ENCODE data around the gene APIP. TPM values are rescaled to one million over a fixed set of nuclear protein-coding genes. Genes with fewer than 3 reads are reported as not detected.
A peak's percentile ranks its signal among the peaks of the same experiment; 100 is the strongest.

APIP gene
- total and polyA plus RNA-seq, 2 experiments from 2014 or later, result 22.5 to 25.2 TPM

GRCh38 chr11:34870548-34871196 is 45.5 kb downstream of the APIP start:
- H2AFZ ChIP-seq, result no peak overlapping the region
- no peaks in the 10 kb centered on the region for H3K9me3 ChIP-seq (ENCODE audit: low read depth)
- no peak overlapping the region for H3K4me2 ChIP-seq (ENCODE audit: unreplicated experiment)
- no peaks in the 10 kb centered on the region; the same call in 1 of the 2 replicates for H3K4me1 ChIP-seq (ENCODE audit: insufficient read depth)
- H3F3A ChIP-seq (ENCODE audit: insufficient read depth), result no peaks in the 10 kb centered on the region
- H3K4me3 ChIP-seq, result no peak overlapping the region
- TF ChIP-seq EZH2 (IDR thresholded peaks at IDR 0.05; ENCODE audit: insufficient read depth, poor library complexity, severe bottlenecking) (no peak), EZH2phosphoT487 (IDR thresholded peaks at IDR 0.05; ENCODE audit: insufficient read depth, low read depth) (no peak)
- no peaks in the 10 kb centered on the region for H3K36me3 ChIP-seq (ENCODE audit: low read depth)
- H3K9ac ChIP-seq, result no peak overlapping the region
- H3K27me3 ChIP-seq (replicated peaks; ENCODE audit: insufficient read depth), result no peaks in the 10 kb centered on the region
- H3K79me2 ChIP-seq (ENCODE audit: insufficient read depth), result no peaks in the 10 kb centered on the region
- WGBS, 2 experiments (ENCODE audit: low coverage in 1 of 2, low lambda C conversion rate in 2 of 2, missing lambda C conversion rate in 2 of 2), result 75 to 76% methylated on average over 5 of the region's 5 CpGs
- H4K20me1 ChIP-seq (ENCODE audit: insufficient read depth), result no peaks in the 10 kb centered on the region
- H3K9me2 ChIP-seq (ENCODE audit: insufficient read depth), result no peaks in the 10 kb centered on the region
- DNase-seq, result no peak
- in situ Hi-C loops (cut with MboI), result no loop called here
- H3K27ac ChIP-seq, result no peak overlapping the region

DNA sequence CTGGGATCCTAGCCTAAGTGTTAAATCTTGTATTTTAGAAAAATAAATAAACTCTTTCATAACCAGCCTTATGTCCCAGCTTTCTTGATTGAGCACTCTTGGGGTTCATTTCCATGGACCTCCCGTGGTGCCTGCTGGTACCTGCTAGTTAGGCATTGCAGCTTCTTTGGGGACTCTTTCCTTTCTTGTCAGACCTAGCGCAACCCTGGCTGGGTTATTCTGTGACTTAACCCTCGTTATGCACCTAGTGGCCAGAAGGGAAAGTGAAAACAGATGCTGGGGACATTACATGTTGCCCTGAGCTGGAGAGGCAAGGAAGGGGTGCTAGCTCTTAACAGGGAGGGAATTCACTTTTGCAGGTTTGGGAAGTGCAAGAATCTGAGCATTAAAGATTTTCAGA is 46.8 kb downstream of the APIP start:
- H3K4me3 ChIP-seq, result no peak overlapping the region
- in situ Hi-C loops (cut with MboI), result no loop called here
- 73 to 86% methylated on average over 3 of the region's 3 CpGs for WGBS, 2 experiments (ENCODE audit: low coverage in 1 of 2, low lambda C conversion rate in 2 of 2, missing lambda C conversion rate in 2 of 2)

GRCh38 chr11:34866375-34866774 is 49.8 kb downstream of the APIP start:
- TF ChIP-seq EZH2phosphoT487 (IDR thresholded peaks at IDR 0.05; ENCODE audit: insufficient read depth, low read depth) (no peak), EZH2 (IDR thresholded peaks at IDR 0.05; ENCODE audit: insufficient read depth, poor library complexity, severe bottlenecking) (no peak)
- peak; percentile 68 for DNase-seq
- 16 to 29% methylated on average over 2 of the region's 2 CpGs for WGBS, 2 experiments (ENCODE audit: low coverage in 1 of 2, low lambda C conversion rate in 2 of 2, missing lambda C conversion rate in 2 of 2)
- Histone ChIP-seq H3K9me3 (ENCODE audit: low read depth) (no peaks in the 10 kb centered on the region), H3K9ac (no peak overlapping the region), H3K27me3 (replicated peaks; ENCODE audit: insufficient read depth) (no peaks in the 10 kb centered on the region), H3K4me1 (ENCODE audit: insufficient read depth) (no peaks in the 10 kb centered on the region; the same call in 1 of the 2 replicates), H4K20me1 (ENCODE audit: insufficient read depth) (no peaks in the 10 kb centered on the region), H2AFZ (no peak overlapping the region), H3F3A (ENCODE audit: insufficient read depth) (no peaks in the 10 kb centered on the region), H3K79me2 (ENCODE audit: insufficient read depth) (no peaks in the 10 kb centered on the region), H3K9me2 (ENCODE audit: insufficient read depth) (no peaks in the 10 kb centered on the region), H3K4me2 (ENCODE audit: unreplicated experiment) (no peak overlapping the region), H3K27ac (no peak overlapping the region), H3K36me3 (ENCODE audit: low read depth) (no peaks in the 10 kb centered on the region), H3K4me3 (no peak overlapping the region)
- in situ Hi-C loops (cut with MboI), result no loop called here

More for the DNA sequence above, 46.8 kb downstream of the APIP start:
- Histone ChIP-seq H3K4me1 (ENCODE audit: insufficient read depth) (no peaks in the 10 kb centered on the region; the same call in 1 of the 2 replicates), H3K9me3 (ENCODE audit: low read depth) (no peaks in the 10 kb centered on the region), H3K27ac (no peak overlapping the region), H3F3A (ENCODE audit: insufficient read depth) (no peaks in the 10 kb centered on the region), H3K9ac (no peak overlapping the region), H3K36me3 (ENCODE audit: low read depth) (no peaks in the 10 kb centered on the region), H3K79me2 (ENCODE audit: insufficient read depth) (no peaks in the 10 kb centered on the region), H3K27me3 (replicated peaks; ENCODE audit: insufficient read depth) (no peaks in the 10 kb centered on the region), H3K9me2 (ENCODE audit: insufficient read depth) (no peaks in the 10 kb centered on the region), H2AFZ (no peak overlapping the region), H3K4me2 (ENCODE audit: unreplicated experiment) (no peak overlapping the region), H4K20me1 (ENCODE audit: insufficient read depth) (no peaks in the 10 kb centered on the region)
- TF ChIP-seq EZH2phosphoT487 (IDR thresholded peaks at IDR 0.05; ENCODE audit: insufficient read depth, low read depth) (no peak), EZH2 (IDR thresholded peaks at IDR 0.05; ENCODE audit: insufficient read depth, poor library complexity, severe bottlenecking) (no peak)
- no peak for DNase-seq

GRCh38 chr11:34865261-34865660 is 50.9 kb downstream of the APIP start:
- 56 to 59% methylated on average over 3 of the region's 3 CpGs for WGBS, 2 experiments (ENCODE audit: low coverage in 1 of 2, low lambda C conversion rate in 2 of 2, missing lambda C conversion rate in 2 of 2)
- TF ChIP-seq EZH2 (IDR thresholded peaks at IDR 0.05; ENCODE audit: insufficient read depth, poor library complexity, severe bottlenecking), result no peak

More at GRCh38 chr11:34865261-34865660, 50.9 kb downstream of the APIP start:
- no peaks in the 10 kb centered on the region for H3F3A ChIP-seq (ENCODE audit: insufficient read depth)
- H4K20me1 ChIP-seq (ENCODE audit: insufficient read depth), result no peaks in the 10 kb centered on the region
- no peaks in the 10 kb centered on the region; the same call in 1 of the 2 replicates for H3K4me1 ChIP-seq (ENCODE audit: insufficient read depth)
- no peaks in the 10 kb centered on the region for H3K9me3 ChIP-seq (ENCODE audit: low read depth)
- H3K4me3 ChIP-seq, result no peak overlapping the region
- H3K79me2 ChIP-seq (ENCODE audit: insufficient read depth), result no peaks in the 10 kb centered on the region
- no peaks in the 10 kb centered on the region for H3K27me3 ChIP-seq (replicated peaks; ENCODE audit: insufficient read depth)
- H3K4me2 ChIP-seq (ENCODE audit: unreplicated experiment), result no peak overlapping the region
- no peak overlapping the region for H2AFZ ChIP-seq
- no peak overlapping the region for H3K27ac ChIP-seq
- H3K36me3 ChIP-seq (ENCODE audit: low read depth), result no peaks in the 10 kb centered on the region
- in situ Hi-C loops (cut with MboI), result no loop called here
- H3K9me2 ChIP-seq (ENCODE audit: insufficient read depth), result no peaks in the 10 kb centered on the region
- no peak overlapping the region for H3K9ac ChIP-seq
- peak; percentile 46 for DNase-seq

Data from GM23248 (cell line).